DOHH2 (cell line): ENCODE results near the gene ZC3H7A.

Experiments
- EZH2phosphoT487 ChIP-seq: fragments of 200-600 bp; sonication (generic); IDR thresholded peaks from 2 replicates; pipeline ENCODE4 v1.6.1; 2017; ENCODE audit warnings: borderline replicate concordance, mild to moderate bottlenecking, antibody characterized with exemption, low read length, moderate library complexity, mixed read lengths
- TF ChIP-seq, protein P1 (sequence below): fragments of 200-600 bp; sonication (generic); IDR thresholded peaks from one replicate; pipeline ENCODE4 v1.5.1; 2014; ENCODE audit warnings: antibody characterized with exemption, mild to moderate bottlenecking, low read depth, low read length; ENCODE audit not compliant: poor library complexity, severe bottlenecking

DNA sequence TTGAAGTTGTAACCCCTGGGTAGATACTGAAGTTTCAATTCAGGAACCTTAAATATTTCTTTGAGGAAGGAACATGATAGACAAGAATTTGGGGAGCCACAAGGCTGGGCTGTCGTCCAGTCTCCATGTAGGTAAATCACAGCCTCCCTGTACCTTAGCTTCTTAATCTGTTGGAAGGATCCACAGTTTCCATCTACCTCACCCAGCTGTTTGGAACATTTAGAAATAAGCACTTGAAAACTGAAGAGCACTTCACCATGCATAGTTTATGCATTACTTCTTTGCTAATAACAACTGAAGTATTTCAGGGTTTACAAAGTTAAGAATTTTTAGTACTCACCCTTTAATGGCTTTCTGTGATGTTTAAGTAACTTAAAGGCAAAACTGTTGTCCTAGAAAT, 71.6 kb downstream of the ZC3H7A start:
- TF ChIP-seq, protein P1, sequence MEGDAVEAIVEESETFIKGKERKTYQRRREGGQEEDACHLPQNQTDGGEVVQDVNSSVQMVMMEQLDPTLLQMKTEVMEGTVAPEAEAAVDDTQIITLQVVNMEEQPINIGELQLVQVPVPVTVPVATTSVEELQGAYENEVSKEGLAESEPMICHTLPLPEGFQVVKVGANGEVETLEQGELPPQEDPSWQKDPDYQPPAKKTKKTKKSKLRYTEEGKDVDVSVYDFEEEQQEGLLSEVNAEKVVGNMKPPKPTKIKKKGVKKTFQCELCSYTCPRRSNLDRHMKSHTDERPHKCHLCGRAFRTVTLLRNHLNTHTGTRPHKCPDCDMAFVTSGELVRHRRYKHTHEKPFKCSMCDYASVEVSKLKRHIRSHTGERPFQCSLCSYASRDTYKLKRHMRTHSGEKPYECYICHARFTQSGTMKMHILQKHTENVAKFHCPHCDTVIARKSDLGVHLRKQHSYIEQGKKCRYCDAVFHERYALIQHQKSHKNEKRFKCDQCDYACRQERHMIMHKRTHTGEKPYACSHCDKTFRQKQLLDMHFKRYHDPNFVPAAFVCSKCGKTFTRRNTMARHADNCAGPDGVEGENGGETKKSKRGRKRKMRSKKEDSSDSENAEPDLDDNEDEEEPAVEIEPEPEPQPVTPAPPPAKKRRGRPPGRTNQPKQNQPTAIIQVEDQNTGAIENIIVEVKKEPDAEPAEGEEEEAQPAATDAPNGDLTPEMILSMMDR = no peak
- TF ChIP-seq EZH2phosphoT487 = no peak
